Fibroblast of lung (primary cell): ENCODE results near the gene IL1A. TPM values are rescaled to one million over a fixed set of nuclear protein-coding genes. Genes with fewer than 3 reads are reported as not detected.
A peak's percentile ranks its signal among the peaks of the same experiment; 100 is the strongest.

Source experiments
- DNase-seq, 2 donors: peaks; one replicate each; pipeline versions ENCODE4 v3.0.0 to v3.0.0-alpha.2; 2010; ENCODE audit warnings: low read depth in 2 of 2
- H2AFZ ChIP-seq: 2 replicates; pipeline ENCODE4 v1.5.1; 2012; ENCODE audit warnings: low read length, control low read depth, inconsistent platforms
- H3K27ac ChIP-seq: 2 replicates; pipeline ENCODE4 v1.5.1; 2011; ENCODE audit warnings: low read length, control low read depth; ENCODE audit not compliant: insufficient read depth
- H3K27me3 ChIP-seq: 2 replicates; pipeline ENCODE4 v1.5.1; 2011; ENCODE audit warnings: mild to moderate bottlenecking, low read length; ENCODE audit not compliant: control insufficient read depth, insufficient read depth
- H3K36me3 ChIP-seq: 2 replicates; pipeline ENCODE4 v1.5.1; 2011; ENCODE audit warnings: low read length; ENCODE audit not compliant: control insufficient read depth, insufficient read depth
- H3K4me1 ChIP-seq: 2 replicates; pipeline ENCODE4 v1.5.1; 2011; ENCODE audit warnings: low read length; ENCODE audit not compliant: control insufficient read depth, insufficient read depth; ENCODE audit errors: extremely low read depth
- H3K4me2 ChIP-seq: 2 replicates; pipeline ENCODE4 v1.5.1; 2011; ENCODE audit warnings: low read length, control low read depth; ENCODE audit not compliant: insufficient read depth; ENCODE audit errors: extremely low read depth
- H3K4me3 ChIP-seq, 4 experiments: fragments of 200-600 bp in 1 of 4; sonication (generic) in 1 of 4; replicated peaks in 1 of 4; 2 replicates each; pipeline ENCODE4 v1.5.1; 2011 to 2016; ENCODE audit warnings: low read length in 4 of 4, low read depth in 3 of 4, mild to moderate bottlenecking in 3 of 4, control low read depth in 2 of 4, inconsistent platforms in 1 of 4, mixed read lengths in 1 of 4; ENCODE audit not compliant: insufficient read depth in 1 of 4; ENCODE audit errors: control extremely low read depth in 1 of 4
- H3K79me2 ChIP-seq: 2 replicates; pipeline ENCODE4 v1.5.1; 2012; ENCODE audit warnings: mild to moderate bottlenecking, low read length, inconsistent platforms; ENCODE audit not compliant: control insufficient read depth, insufficient read depth
- H3K9ac ChIP-seq: 2 replicates; pipeline ENCODE4 v1.5.1; 2011; ENCODE audit warnings: mild to moderate bottlenecking, low read length, control low read depth; ENCODE audit not compliant: insufficient read depth
- H3K9me3 ChIP-seq: 2 replicates; pipeline ENCODE4 v1.5.1; 2012; ENCODE audit warnings: low read depth, low read length; ENCODE audit not compliant: control insufficient read depth, insufficient read depth
- H4K20me1 ChIP-seq: 2 replicates; pipeline ENCODE4 v1.5.1; 2011; ENCODE audit warnings: low read length; ENCODE audit not compliant: control insufficient read depth, insufficient read depth; ENCODE audit errors: extremely low read depth
- CTCF ChIP-seq, 2 donors: IDR thresholded peaks in 1 of 2; conservative IDR thresholded peaks in 1 of 2; 1 replicate in 1 of 2; 2 replicates in 1 of 2; pipeline ENCODE4 v1.5.1; 2011 to 2012; ENCODE audit warnings: low read length in 2 of 2, control low read depth in 1 of 2, inconsistent platforms in 1 of 2, low read depth in 1 of 2, mild to moderate bottlenecking in 1 of 2
- EZH2 ChIP-seq: IDR thresholded peaks from 2 replicates; pipeline ENCODE4 v1.5.1; 2012; ENCODE audit warnings: low read length, control low read depth, mild to moderate bottlenecking; ENCODE audit errors: missing control alignments
- polyA plus RNA-seq, 2 donors: library from polyadenylated mRNA; depleted of rRNA in 1 of 2; stranded (reverse) in 1 of 2; unstranded in 1 of 2; fragments of >200 nt; gene quantifications; 2 replicates each; pipeline ENCODE4 v1.2.1, GENCODE V29; 2011 to 2012; ENCODE audit warnings: missing spikeins in 1 of 2
- total RNA-seq: library from RNA; depleted of rRNA; stranded (reverse); fragments of >200 nt; gene quantifications from 2 replicates; pipeline ENCODE4 v1.2.1, GENCODE V29; 2014

The IL1A gene
- total and polyA plus RNA-seq, 2 donors (not counting 1 experiment from before 2014, with no cell fraction given), result 0.07 to 0.17 TPM

- no peak overlapping the region for H3K4me3 ChIP-seq
- no peak overlapping the region for H3K9ac ChIP-seq
- H4K20me1 ChIP-seq, result no peaks in the 10 kb centered on the region
- H3K9me3 ChIP-seq, result no peaks in the 10 kb centered on the region
- H3K4me2 ChIP-seq, result peak overlapping the region; percentile 49
- DNase-seq, result no peak
- H3K27me3 ChIP-seq, result no peaks in the 10 kb centered on the region
- no peak for TF ChIP-seq CTCF (conservative IDR thresholded peaks at IDR 0.05 in 1 of 2, IDR thresholded peaks at IDR 0.05 in 1 of 2; ENCODE audit: low read depth in 1 of 2, low read length in 2 of 2)
- no peak for TF ChIP-seq EZH2
- H3K4me1 ChIP-seq, result peaks cover 3% of the 10 kb centered on the region
- H2AFZ ChIP-seq, result peak overlapping the region; percentile 66
- H3K36me3 ChIP-seq, result no peaks in the 10 kb centered on the region
- no peak overlapping the region for H3K27ac ChIP-seq
- peaks cover 15% of the 10 kb centered on the region for H3K79me2 ChIP-seq
Measured at GRCh38 chr2:112767693-112768330, 16.5 kb downstream of the IL1A start.

- Histone ChIP-seq H3K27me3 (no peaks in the 10 kb centered on the region), H3K4me3 (peak overlapping the region; percentile 78 to 93 (median 85)), H3K9me3 (no peaks in the 10 kb centered on the region), H3K36me3 (no peaks in the 10 kb centered on the region), H2AFZ (peak overlapping the region; percentile 63), H3K4me1 (peaks cover 3% of the 10 kb centered on the region), H3K27ac (no peak overlapping the region), H3K79me2 (peaks cover 29% of the 10 kb centered on the region), H3K4me2 (peak overlapping the region; percentile 26), H4K20me1 (no peaks in the 10 kb centered on the region), H3K9ac (no peak overlapping the region)
- TF ChIP-seq EZH2, result no peak
- TF ChIP-seq CTCF (conservative IDR thresholded peaks at IDR 0.05 in 1 of 2, IDR thresholded peaks at IDR 0.05 in 1 of 2; ENCODE audit: low read depth in 1 of 2, low read length in 2 of 2), result no peak
- DNase-seq, result no peak
Measured at GRCh38 chr2:112765251-112765650, 19.0 kb downstream of the IL1A start.

GRCh38 chr2:112764071-112765044, 19.9 kb downstream of the IL1A start, which contains the start of gene CKAP2L:
TSS of gene CKAP2L (minus strand) at chr2:112764609. CDS start at chr2:112764598, 11 bp downstream.
- DNase-seq, result peak; percentile 97 to 99
- Histone ChIP-seq H3K9me3 (no peaks in the 10 kb centered on the region), H3K4me1 (peaks cover 3% of the 10 kb centered on the region), H2AFZ (peak within 1 kb of the TSS; percentile 75), H3K36me3 (no peaks in the 10 kb centered on the region), H3K79me2 (peaks cover 31% of the 10 kb centered on the region), H3K9ac (peak within 1 kb of the TSS; percentile 71), H3K4me2 (peak within 1 kb of the TSS; percentile 97), H3K4me3 (peak within 1 kb of the TSS; percentile 78 to 93 (median 85)), H3K27me3 (no peaks in the 10 kb centered on the region), H4K20me1 (no peaks in the 10 kb centered on the region), H3K27ac (peak within 1 kb of the TSS; percentile 89)
- TF ChIP-seq EZH2 (no peak), CTCF (conservative IDR thresholded peaks at IDR 0.05 in 1 of 2, IDR thresholded peaks at IDR 0.05 in 1 of 2; ENCODE audit: low read depth in 1 of 2, low read length in 2 of 2) (no peak)
